Gastrocnemius medialis (tissue), 4 donors: Measurements from ENCODE around the gene REC114. TPM values are rescaled to one million over a fixed set of nuclear protein-coding genes. Genes with fewer than 3 reads are reported as not detected.

Experiments used
- ATAC-seq, 2 donors: fragments of 150-250 bp; one replicate each; pipeline ENCODE4 v1.9.1; 2016
- DNase-seq, 2 donors: peaks; one replicate each; pipeline ENCODE4 v3.0.0-alpha.2; 2019
- H3K27ac ChIP-seq, 4 donors: fragments of 200-600 bp; sonication (generic); 1 replicate in 1 of 4; 2 replicates in 3 of 4; pipeline ENCODE4 v1.5.1; 2016 to 2018; ENCODE audit warnings: mild to moderate bottlenecking in 2 of 4, moderate library complexity in 1 of 4
- H3K27me3 ChIP-seq, 3 donors: fragments of 200-600 bp; sonication (generic) in 2 of 3; 1 replicate in 1 of 3; 2 replicates in 2 of 3; pipeline versions ENCODE4 v1.5.1 to v1.6.0; 2016 to 2019; ENCODE audit warnings: mild to moderate bottlenecking in 1 of 3, moderate library complexity in 1 of 3
- H3K36me3 ChIP-seq, 2 donors: fragments of 200-600 bp; sonication (generic) in 1 of 2; one replicate each; pipeline ENCODE4 v1.5.1; 2017 to 2018
- H3K4me1 ChIP-seq, 2 donors: fragments of 200-600 bp; sonication (generic) in 1 of 2; one replicate each; pipeline ENCODE4 v1.5.1; 2016 to 2017; ENCODE audit warnings: mild to moderate bottlenecking in 2 of 2
- H3K4me3 ChIP-seq, 4 donors: fragments of 200-600 bp; sonication (generic) in 3 of 4; 1 replicate in 1 of 4; 2 replicates in 3 of 4; pipeline ENCODE4 v1.5.1; 2016 to 2019; ENCODE audit warnings: mild to moderate bottlenecking in 2 of 4
- H3K9me3 ChIP-seq, 3 donors: fragments of 200-600 bp; sonication (generic) in 2 of 3; 1 replicate in 1 of 3; 2 replicates in 2 of 3; pipeline ENCODE4 v1.5.1; 2016 to 2019
- POLR2A ChIP-seq, 2 donors: fragments of 450-650 bp; IDR thresholded peaks; one replicate each; pipeline ENCODE4 v1.6.1; 2017; ENCODE audit warnings: antibody characterized with exemption in 2 of 2, mild to moderate bottlenecking in 2 of 2, moderate library complexity in 2 of 2
- in situ Hi-C, 4 donors: fragments of 200-750 bp; cut with MboI; loops; one replicate each; pipeline versions ENCODE4 v1.15.0 to v1.8.0; 2017; ENCODE audit warnings: low sequenced_read_pairs in 4 of 4
- intact Hi-C: fragments of 100-400 bp; cut with DNase I; formaldehyde crosslinking; loops from one replicate; pipeline ENCODE4 v1.15.1; 2023; ENCODE audit warnings: low total_unique reads
- total RNA-seq, 4 donors: library from RNA; depleted of rRNA; stranded (reverse); fragments of >200 nt; gene quantifications; one replicate each; pipeline versions ENCODE4 v1.1.0 to v1.2.3, GENCODE V29; 2016
- TF ChIP-seq, protein P1 (sequence below), 5 experiments: fragments of 450-650 bp in 3 of 5; fragments of 200-600 bp in 2 of 5; sonication (generic) in 2 of 5; IDR thresholded peaks in 4 of 5; conservative IDR thresholded peaks in 1 of 5; 1 replicate in 4 of 5; 2 replicates in 1 of 5; pipeline ENCODE4 v1.5.1; 2016 to 2019; ENCODE audit warnings: antibody characterized with exemption in 5 of 5, mild to moderate bottlenecking in 3 of 5, moderate library complexity in 3 of 5

The REC114 gene
- total RNA-seq, 4 donors from 2014 or later = not detected

DNA sequence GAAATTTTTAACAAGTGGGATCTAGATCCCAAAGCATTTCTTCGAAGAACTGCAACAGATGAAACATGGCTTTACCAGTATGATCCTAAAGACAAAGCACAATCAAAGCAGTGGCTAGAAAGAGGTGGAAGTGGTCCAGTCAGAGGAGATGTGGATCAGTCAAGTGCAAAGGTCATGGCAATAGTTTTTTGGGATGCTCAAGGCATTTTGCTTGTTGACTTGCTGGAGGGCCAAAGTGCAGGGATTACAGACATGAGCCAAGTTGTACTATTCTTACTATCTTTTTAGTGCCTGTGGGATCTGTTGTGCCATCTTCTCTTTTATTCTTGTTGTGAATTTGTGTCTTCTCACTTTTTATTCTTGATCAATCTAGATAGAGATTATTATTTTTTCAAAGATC lies 82.0 kb downstream of the REC114 start:
- no peak overlapping the region for H3K4me3 ChIP-seq
- H3K27me3 ChIP-seq = no peaks in the 10 kb centered on the region
- ATAC-seq = no peak
- no peak for DNase-seq
- in situ Hi-C loops (no loop called here), intact Hi-C loops (no loop called here)
- TF ChIP-seq POLR2A (IDR thresholded peaks at IDR 0.05) = no peak
- TF ChIP-seq, protein P1, sequence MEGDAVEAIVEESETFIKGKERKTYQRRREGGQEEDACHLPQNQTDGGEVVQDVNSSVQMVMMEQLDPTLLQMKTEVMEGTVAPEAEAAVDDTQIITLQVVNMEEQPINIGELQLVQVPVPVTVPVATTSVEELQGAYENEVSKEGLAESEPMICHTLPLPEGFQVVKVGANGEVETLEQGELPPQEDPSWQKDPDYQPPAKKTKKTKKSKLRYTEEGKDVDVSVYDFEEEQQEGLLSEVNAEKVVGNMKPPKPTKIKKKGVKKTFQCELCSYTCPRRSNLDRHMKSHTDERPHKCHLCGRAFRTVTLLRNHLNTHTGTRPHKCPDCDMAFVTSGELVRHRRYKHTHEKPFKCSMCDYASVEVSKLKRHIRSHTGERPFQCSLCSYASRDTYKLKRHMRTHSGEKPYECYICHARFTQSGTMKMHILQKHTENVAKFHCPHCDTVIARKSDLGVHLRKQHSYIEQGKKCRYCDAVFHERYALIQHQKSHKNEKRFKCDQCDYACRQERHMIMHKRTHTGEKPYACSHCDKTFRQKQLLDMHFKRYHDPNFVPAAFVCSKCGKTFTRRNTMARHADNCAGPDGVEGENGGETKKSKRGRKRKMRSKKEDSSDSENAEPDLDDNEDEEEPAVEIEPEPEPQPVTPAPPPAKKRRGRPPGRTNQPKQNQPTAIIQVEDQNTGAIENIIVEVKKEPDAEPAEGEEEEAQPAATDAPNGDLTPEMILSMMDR (IDR thresholded peaks at IDR 0.05 in 4 of 5, conservative IDR thresholded peaks at IDR 0.05 in 1 of 5) = no peak
- H3K27ac ChIP-seq = no peak overlapping the region
- H3K36me3 ChIP-seq = no peaks in the 10 kb centered on the region
- no peaks in the 10 kb centered on the region for H3K4me1 ChIP-seq
- no peaks in the 10 kb centered on the region for H3K9me3 ChIP-seq

GRCh38 chr15:73527598-73527997 lies 84.6 kb downstream of the REC114 start:
- ATAC-seq (no peak), DNase-seq (no peak)
- Histone ChIP-seq H3K27me3 (no peaks in the 10 kb centered on the region), H3K36me3 (no peaks in the 10 kb centered on the region), H3K4me1 (no peaks in the 10 kb centered on the region), H3K27ac (no peak overlapping the region), H3K9me3 (no peaks in the 10 kb centered on the region), H3K4me3 (no peak overlapping the region)
- intact Hi-C loops (no loop called here), in situ Hi-C loops (no loop called here)
- TF ChIP-seq, protein P1 (IDR thresholded peaks at IDR 0.05 in 4 of 5, conservative IDR thresholded peaks at IDR 0.05 in 1 of 5) = no peak
- TF ChIP-seq POLR2A (IDR thresholded peaks at IDR 0.05) = no peak

- no peak for ATAC-seq
- TF ChIP-seq, protein P1 (IDR thresholded peaks at IDR 0.05 in 4 of 5, conservative IDR thresholded peaks at IDR 0.05 in 1 of 5) = no peak
- TF ChIP-seq POLR2A (IDR thresholded peaks at IDR 0.05) = no peak
- no peaks in the 10 kb centered on the region for H3K27me3 ChIP-seq
Observed at GRCh38 chr15:73530649-73531048, 87.7 kb downstream of the REC114 start.

GRCh38 chr15:73538123-73538522 lies 95.2 kb downstream of the REC114 start:
- Histone ChIP-seq H3K27me3 (no peaks in the 10 kb centered on the region), H3K36me3 (no peaks in the 10 kb centered on the region), H3K4me1 (no peaks in the 10 kb centered on the region), H3K9me3 (no peaks in the 10 kb centered on the region), H3K27ac (no peak overlapping the region), H3K4me3 (no peak overlapping the region)
- DNase-seq (no peak), ATAC-seq (no peak)
- TF ChIP-seq, protein P1 (IDR thresholded peaks at IDR 0.05 in 4 of 5, conservative IDR thresholded peaks at IDR 0.05 in 1 of 5) = no peak
- no peak for TF ChIP-seq POLR2A (IDR thresholded peaks at IDR 0.05)
- intact Hi-C loops (no loop called here), in situ Hi-C loops (no loop called here)

More at GRCh38 chr15:73530649-73531048, 87.7 kb downstream of the REC114 start:
- Histone ChIP-seq H3K9me3 (no peaks in the 10 kb centered on the region), H3K36me3 (no peaks in the 10 kb centered on the region), H3K4me1 (no peaks in the 10 kb centered on the region), H3K27ac (no peak overlapping the region), H3K4me3 (no peak overlapping the region)
- intact Hi-C loops = no loop called here
- DNase-seq = no peak
- in situ Hi-C loops = no loop called here

DNA sequence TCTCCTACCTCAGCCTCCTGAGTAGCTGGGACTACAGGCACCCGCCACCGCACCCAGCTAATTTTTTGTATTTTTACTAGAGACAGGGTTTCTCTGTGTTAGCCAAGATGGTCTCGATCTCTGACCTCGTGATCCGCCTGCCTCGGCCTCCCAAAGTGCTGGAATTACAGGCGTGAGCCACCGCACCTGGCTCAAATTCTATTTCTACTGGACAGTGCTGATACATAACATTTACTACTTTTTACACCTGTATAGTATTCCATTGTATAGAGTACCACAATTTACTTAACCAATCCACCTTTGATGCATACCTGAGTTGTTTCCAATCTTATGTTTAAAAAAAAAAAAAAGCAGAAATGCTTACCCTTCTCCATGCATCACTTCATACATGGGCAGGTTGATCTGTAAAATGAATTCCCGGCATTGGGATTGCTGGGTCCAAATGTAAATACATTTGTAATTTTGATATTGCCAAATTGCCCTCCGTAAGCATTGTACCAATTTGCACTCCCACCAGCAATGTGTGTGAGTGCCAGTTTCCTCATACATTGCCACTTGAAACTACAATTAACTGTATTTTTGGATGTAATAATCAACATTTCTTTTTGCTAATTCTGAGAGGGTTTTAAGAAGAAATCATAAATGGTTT lies 95.7 kb downstream of the REC114 start:
- H3K4me3 ChIP-seq = no peak overlapping the region
- in situ Hi-C loops (no loop called here), intact Hi-C loops (no loop called here)
- H3K27me3 ChIP-seq = no peaks in the 10 kb centered on the region
- H3K36me3 ChIP-seq = no peaks in the 10 kb centered on the region
- no peaks in the 10 kb centered on the region for H3K9me3 ChIP-seq
- H3K4me1 ChIP-seq = no peaks in the 10 kb centered on the region
- no peak for DNase-seq
- no peak overlapping the region for H3K27ac ChIP-seq
- ATAC-seq = no peak
- no peak for TF ChIP-seq POLR2A (IDR thresholded peaks at IDR 0.05)
- TF ChIP-seq, protein P1 (IDR thresholded peaks at IDR 0.05 in 4 of 5, conservative IDR thresholded peaks at IDR 0.05 in 1 of 5) = no peak
